Panc1 (cell line): ENCODE results near the gene FBRSL1. TPM values are rescaled to one million over a fixed set of nuclear protein-coding genes. Genes with fewer than 3 reads are reported as not detected.

Experiments used
- ATAC-seq: fragments of 200-7000 bp; cut with Tn5 transposase; 2 replicates; pipeline ENCODE4 v1.9.1; 2020; ENCODE audit warnings: mild to moderate bottlenecking, moderate library complexity
- BruUV-seq: library from RNA; stranded (reverse); fragments of 400-500 nt; replicated peaks from 2 replicates; lab custom pipeline; 2021; lab: Mats Ljungman, UMichigan
- CTCF ChIA-PET: fragments of 300-600 bp; sonication (Branson Sonifier 250); formaldehyde crosslinking; loops from one replicate; lab custom pipeline; 2022; ENCODE audit warnings: antibody characterized with exemption; lab: Charles Lee
- POLR2A ChIA-PET: fragments of 300-600 bp; sonication (Branson Sonifier 250); formaldehyde crosslinking; loops from one replicate; lab custom pipeline; 2022; ENCODE audit warnings: antibody characterized with exemption; lab: Charles Lee
- DNase-seq: peaks from one replicate; pipeline ENCODE4 v3.0.0-alpha.2; 2010; ENCODE audit warnings: low read depth, low spot score
- H3K27ac ChIP-seq: 2 replicates; pipeline ENCODE4 v1.5.1; 2011; ENCODE audit warnings: mild to moderate bottlenecking, low read length, inconsistent platforms
- H3K27me3 ChIP-seq: fragments of 200-500 bp; sonication (Bioruptor generic); 2 replicates; pipeline ENCODE4 v1.6.0; 2014; ENCODE audit warnings: low read length, inconsistent platforms; ENCODE audit not compliant: control insufficient read depth, insufficient read depth
- H3K36me3 ChIP-seq: fragments of 200-500 bp; sonication (Bioruptor generic); 2 replicates; pipeline ENCODE4 v1.5.1; 2014; ENCODE audit warnings: inconsistent platforms, mild to moderate bottlenecking, low read length, moderate library complexity; ENCODE audit not compliant: control insufficient read depth, insufficient read depth
- H3K4me1 ChIP-seq: 2 replicates; pipeline ENCODE4 v1.5.1; 2011; ENCODE audit warnings: inconsistent platforms, mild to moderate bottlenecking, low read length, moderate library complexity; ENCODE audit not compliant: control insufficient read depth, insufficient read depth
- H3K4me3 ChIP-seq, 2 experiments: 2 replicates each; pipeline ENCODE4 v1.5.1; 2011 to 2012; ENCODE audit warnings: low read depth in 2 of 2, low read length in 2 of 2, mild to moderate bottlenecking in 2 of 2, inconsistent platforms in 1 of 2, moderate library complexity in 1 of 2
- H3K9me3 ChIP-seq: fragments of 200-500 bp; sonication (Bioruptor generic); 2 replicates; pipeline ENCODE4 v1.5.1; 2014; ENCODE audit warnings: low read depth, mild to moderate bottlenecking, inconsistent platforms, low read length, moderate library complexity; ENCODE audit not compliant: control insufficient read depth, insufficient read depth
- CTCF ChIP-seq: fragments of 450-650 bp; IDR thresholded peaks from 2 replicates; pipeline ENCODE4 v1.5.1; 2017; ENCODE audit warnings: mild to moderate bottlenecking
- POLR2AphosphoS5 ChIP-seq: IDR thresholded peaks from 2 replicates; pipeline ENCODE4 v1.6.1; 2012; ENCODE audit warnings: mild to moderate bottlenecking, low read depth, low read length, moderate library complexity
- SIN3A ChIP-seq: IDR thresholded peaks from 2 replicates; pipeline ENCODE4 v1.6.1; 2012; ENCODE audit warnings: low read depth, mild to moderate bottlenecking, low read length, moderate library complexity, borderline replicate concordance; ENCODE audit not compliant: insufficient read depth
- TCF7L2 ChIP-seq: IDR thresholded peaks from 2 replicates; pipeline ENCODE4 v1.6.1; 2011; ENCODE audit warnings: mild to moderate bottlenecking, low read depth, low read length, inconsistent platforms
- in situ Hi-C: cut with HindIII; loops from 2 replicates; pipeline ENCODE4 v1.10.0; 2016; ENCODE audit warnings: low sequenced_read_pairs, low pct_unique_long_range_greater_than_20kb
- intact Hi-C: fragments of 100-400 bp; cut with micrococcal nuclease; formaldehyde crosslinking; loops from one replicate; pipeline ENCODE4 v1.10.0; 2022; ENCODE audit not compliant: unreplicated experiment
- total RNA-seq: library from RNA; stranded (reverse); gene quantifications from one replicate; pipeline ENCODE4 v1.2.1, GENCODE V29; 2021; ENCODE audit not compliant: unreplicated experiment
- TF ChIP-seq, protein P1 (sequence below), 2 experiments: IDR thresholded peaks; 2 replicates each; pipeline ENCODE4 v1.6.1; 2011 to 2012; ENCODE audit warnings: low read depth in 2 of 2, control low read depth in 1 of 2, low read length in 1 of 2, mild to moderate bottlenecking in 1 of 2, moderate library complexity in 1 of 2; ENCODE audit not compliant: insufficient read depth in 1 of 2

FBRSL1 gene
- total RNA-seq, 1 experiment from 2014 or later: 104 TPM

DNA sequence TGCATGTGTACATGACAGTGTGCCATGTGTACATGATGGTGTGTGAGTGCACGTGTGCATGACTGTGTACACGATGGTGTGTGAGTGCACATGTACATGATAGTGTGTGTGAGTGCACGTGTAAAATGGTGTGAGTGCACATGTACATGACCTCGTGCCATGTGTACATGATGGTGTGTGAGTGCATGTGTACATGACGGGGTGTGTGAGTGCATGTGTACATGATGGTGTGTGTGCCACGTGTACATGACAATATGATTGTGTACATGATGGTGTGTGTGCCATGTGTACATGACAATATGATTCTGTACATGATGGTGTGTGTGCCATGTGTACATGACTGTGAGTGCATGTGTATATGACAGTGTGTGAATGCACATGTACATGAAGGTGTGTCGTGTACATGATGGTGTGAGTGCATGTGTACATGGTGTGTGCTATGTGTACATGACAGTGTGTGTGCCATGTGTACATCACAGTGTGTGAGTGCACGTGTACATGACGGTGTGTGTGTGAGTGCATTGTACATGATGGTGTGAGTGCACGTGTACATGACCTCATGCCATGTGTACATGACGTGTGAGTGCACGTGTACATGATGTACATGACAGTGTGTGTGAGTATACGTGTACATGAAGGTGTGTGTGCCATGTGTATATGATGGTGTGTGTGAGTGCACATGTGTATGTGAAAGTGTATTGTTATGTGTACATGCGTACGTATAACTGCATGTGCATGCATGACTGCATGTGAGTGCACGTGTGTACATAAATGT, 46.3 kb downstream of the FBRSL1 start:
- H3K27me3 ChIP-seq: no peaks in the 10 kb centered on the region
- DNase-seq (no peak), ATAC-seq (no peak)
- H3K4me3 ChIP-seq: no peak overlapping the region
- intact Hi-C loops (no loop called here), in situ Hi-C loops (no loop called here)
- no peaks in the 10 kb centered on the region for H3K36me3 ChIP-seq
- TF ChIP-seq POLR2AphosphoS5 (no peak), CTCF (no peak), SIN3A (no peak), TCF7L2 (no peak)
- TF ChIP-seq, protein P1, sequence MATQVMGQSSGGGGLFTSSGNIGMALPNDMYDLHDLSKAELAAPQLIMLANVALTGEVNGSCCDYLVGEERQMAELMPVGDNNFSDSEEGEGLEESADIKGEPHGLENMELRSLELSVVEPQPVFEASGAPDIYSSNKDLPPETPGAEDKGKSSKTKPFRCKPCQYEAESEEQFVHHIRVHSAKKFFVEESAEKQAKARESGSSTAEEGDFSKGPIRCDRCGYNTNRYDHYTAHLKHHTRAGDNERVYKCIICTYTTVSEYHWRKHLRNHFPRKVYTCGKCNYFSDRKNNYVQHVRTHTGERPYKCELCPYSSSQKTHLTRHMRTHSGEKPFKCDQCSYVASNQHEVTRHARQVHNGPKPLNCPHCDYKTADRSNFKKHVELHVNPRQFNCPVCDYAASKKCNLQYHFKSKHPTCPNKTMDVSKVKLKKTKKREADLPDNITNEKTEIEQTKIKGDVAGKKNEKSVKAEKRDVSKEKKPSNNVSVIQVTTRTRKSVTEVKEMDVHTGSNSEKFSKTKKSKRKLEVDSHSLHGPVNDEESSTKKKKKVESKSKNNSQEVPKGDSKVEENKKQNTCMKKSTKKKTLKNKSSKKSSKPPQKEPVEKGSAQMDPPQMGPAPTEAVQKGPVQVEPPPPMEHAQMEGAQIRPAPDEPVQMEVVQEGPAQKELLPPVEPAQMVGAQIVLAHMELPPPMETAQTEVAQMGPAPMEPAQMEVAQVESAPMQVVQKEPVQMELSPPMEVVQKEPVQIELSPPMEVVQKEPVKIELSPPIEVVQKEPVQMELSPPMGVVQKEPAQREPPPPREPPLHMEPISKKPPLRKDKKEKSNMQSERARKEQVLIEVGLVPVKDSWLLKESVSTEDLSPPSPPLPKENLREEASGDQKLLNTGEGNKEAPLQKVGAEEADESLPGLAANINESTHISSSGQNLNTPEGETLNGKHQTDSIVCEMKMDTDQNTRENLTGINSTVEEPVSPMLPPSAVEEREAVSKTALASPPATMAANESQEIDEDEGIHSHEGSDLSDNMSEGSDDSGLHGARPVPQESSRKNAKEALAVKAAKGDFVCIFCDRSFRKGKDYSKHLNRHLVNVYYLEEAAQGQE (IDR thresholded peaks at IDR 0.05; ENCODE audit: insufficient read depth in 1 of 2, low read depth in 2 of 2, low read length in 1 of 2): no peak
- no peaks in the 10 kb centered on the region for H3K4me1 ChIP-seq
- POLR2A ChIA-PET: no interaction called here
- no peaks in the 10 kb centered on the region for H3K9me3 ChIP-seq
- CTCF ChIA-PET: no interaction called here
- BruUV-seq: no TSS peak
- H3K27ac ChIP-seq: no peak overlapping the region

GRCh38 chr12:132537049-132537448, 47.1 kb downstream of the FBRSL1 start:
- H3K4me3 ChIP-seq: no peak overlapping the region
- intact Hi-C loops: no loop called here
- no peaks in the 10 kb centered on the region for H3K4me1 ChIP-seq
- ChIA-PET POLR2A (no interaction called here), CTCF (no interaction called here)
- no peaks in the 10 kb centered on the region for H3K36me3 ChIP-seq
- no peaks in the 10 kb centered on the region for H3K27me3 ChIP-seq
- ATAC-seq (no peak), DNase-seq (no peak)
- H3K27ac ChIP-seq: no peak overlapping the region
- in situ Hi-C loops: no loop called here
- no TSS peak for BruUV-seq
- no peaks in the 10 kb centered on the region for H3K9me3 ChIP-seq
- no peak for TF ChIP-seq CTCF
